ENCODE measurements around the gene KRT2.

GRCh38 chr12:52608826-52609630 is 43.0 kb downstream of the KRT2 start:
- TF ChIP-seq MLLT1 (IDR thresholded peaks at IDR 0.05) (no peak), POLR2A (conservative IDR thresholded peaks at IDR 0.05) (no peak), ZBTB33 (CRISPR knock-in tag; IDR thresholded peaks at IDR 0.05) (no peak)

All from K562 (cell line).